Fibroblast of the aortic adventitia (primary cell): ENCODE results near the gene SESTD1. TPM values are rescaled to one million over a fixed set of nuclear protein-coding genes. Genes with fewer than 3 reads are reported as not detected.

Experiments used
- DNase-seq: peaks from one replicate; pipeline ENCODE4 v3.0.0-alpha.2; 2010; ENCODE audit warnings: low read depth
- H3K4me3 ChIP-seq: 2 replicates; pipeline ENCODE4 v1.5.1; 2011; ENCODE audit warnings: low read depth, mild to moderate bottlenecking, control low read depth, low read length, moderate library complexity
- total RNA-seq: library from RNA; depleted of rRNA; stranded (reverse); fragments of >200 nt; gene quantifications from 2 replicates; pipeline ENCODE4 v1.2.3, GENCODE V29; 2012; ENCODE audit warnings: low replicate concordance
- TF ChIP-seq, protein P1 (sequence below): IDR thresholded peaks from 2 replicates; pipeline ENCODE4 v1.5.1; 2011; ENCODE audit warnings: mild to moderate bottlenecking, low read length, control low read depth, inconsistent platforms; ENCODE audit not compliant: insufficient read depth

SESTD1 gene
- total RNA-seq, 1 donor: 62.3 TPM

DNA sequence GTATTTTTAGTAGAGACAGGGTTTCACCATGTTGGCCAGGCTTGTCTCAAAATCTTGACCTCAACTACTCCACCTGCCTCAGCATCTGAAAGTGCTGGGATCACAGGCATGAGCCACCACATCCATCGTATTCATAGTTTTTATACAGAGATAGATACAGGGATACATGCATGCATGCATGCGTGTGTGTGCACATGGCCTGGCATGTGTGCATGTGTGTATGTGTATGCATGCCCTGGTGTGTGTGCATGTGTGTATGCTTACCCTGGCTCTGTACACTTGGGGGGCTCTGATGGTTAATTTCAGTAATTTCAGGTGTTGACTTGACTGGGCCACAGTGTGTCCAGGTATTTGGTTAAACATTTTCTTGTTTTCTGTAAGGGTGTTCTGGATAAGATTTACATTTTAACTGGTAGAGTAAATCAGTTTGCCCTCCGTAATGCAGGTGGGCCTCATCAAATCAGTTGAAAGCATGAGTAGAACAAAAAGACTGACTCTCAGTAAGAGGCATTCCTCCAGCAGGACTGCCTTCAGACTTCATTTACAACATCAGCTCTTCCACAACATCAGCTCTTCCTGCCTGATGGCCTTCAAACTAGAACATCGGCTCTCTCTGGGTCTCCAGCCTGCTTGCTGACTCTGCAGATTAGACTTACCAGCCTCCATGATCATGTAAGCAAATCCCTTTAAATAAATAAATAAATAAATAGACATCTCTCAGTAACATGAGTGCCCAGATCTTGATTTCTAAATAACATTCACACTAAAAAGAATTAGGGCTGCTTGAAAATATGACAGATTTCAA lies 30.8 kb downstream of the SESTD1 start:
- H3K4me3 ChIP-seq: no peak overlapping the region
- TF ChIP-seq, protein P1, sequence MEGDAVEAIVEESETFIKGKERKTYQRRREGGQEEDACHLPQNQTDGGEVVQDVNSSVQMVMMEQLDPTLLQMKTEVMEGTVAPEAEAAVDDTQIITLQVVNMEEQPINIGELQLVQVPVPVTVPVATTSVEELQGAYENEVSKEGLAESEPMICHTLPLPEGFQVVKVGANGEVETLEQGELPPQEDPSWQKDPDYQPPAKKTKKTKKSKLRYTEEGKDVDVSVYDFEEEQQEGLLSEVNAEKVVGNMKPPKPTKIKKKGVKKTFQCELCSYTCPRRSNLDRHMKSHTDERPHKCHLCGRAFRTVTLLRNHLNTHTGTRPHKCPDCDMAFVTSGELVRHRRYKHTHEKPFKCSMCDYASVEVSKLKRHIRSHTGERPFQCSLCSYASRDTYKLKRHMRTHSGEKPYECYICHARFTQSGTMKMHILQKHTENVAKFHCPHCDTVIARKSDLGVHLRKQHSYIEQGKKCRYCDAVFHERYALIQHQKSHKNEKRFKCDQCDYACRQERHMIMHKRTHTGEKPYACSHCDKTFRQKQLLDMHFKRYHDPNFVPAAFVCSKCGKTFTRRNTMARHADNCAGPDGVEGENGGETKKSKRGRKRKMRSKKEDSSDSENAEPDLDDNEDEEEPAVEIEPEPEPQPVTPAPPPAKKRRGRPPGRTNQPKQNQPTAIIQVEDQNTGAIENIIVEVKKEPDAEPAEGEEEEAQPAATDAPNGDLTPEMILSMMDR: no peak
- DNase-seq: no peak

DNA sequence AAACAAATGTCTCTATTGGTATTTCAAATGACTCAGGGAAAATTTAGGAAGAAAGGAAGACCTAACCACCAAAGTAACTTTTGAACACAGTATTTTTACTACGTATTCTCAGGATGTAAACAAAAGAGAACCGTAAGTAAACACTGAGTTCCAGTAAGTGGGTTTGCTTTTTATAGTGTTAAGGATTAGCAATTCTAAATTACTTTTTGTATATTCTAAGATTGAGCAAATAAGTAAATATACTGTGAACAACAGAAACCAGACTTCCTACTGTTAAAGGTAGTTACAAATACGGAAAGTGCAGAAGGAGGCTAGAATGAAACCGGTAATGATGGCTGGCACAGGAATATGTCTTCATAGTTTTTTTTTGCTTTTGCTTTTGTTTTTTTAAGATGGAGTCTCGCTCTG lies 31.5 kb downstream of the SESTD1 start:
- TF ChIP-seq, protein P1: no peak
- H3K4me3 ChIP-seq: no peak overlapping the region
- DNase-seq: no peak

DNA sequence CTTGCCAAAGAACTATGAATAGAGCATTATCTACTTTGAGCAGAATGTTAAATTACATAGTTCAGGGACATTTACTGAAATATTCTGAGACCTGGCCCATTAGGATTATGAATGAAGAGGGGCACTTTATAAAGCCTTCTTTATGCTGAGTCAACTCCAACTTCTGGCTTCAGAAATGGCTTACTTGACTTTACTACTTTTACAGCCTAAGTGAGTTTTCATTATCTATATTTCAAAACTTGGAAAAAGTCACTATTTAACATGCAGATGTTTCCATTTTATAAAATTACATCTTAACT lies 37.7 kb downstream of the SESTD1 start:
- no peak overlapping the region for H3K4me3 ChIP-seq
- TF ChIP-seq, protein P1: no peak
- peak; percentile 1 for DNase-seq

DNA sequence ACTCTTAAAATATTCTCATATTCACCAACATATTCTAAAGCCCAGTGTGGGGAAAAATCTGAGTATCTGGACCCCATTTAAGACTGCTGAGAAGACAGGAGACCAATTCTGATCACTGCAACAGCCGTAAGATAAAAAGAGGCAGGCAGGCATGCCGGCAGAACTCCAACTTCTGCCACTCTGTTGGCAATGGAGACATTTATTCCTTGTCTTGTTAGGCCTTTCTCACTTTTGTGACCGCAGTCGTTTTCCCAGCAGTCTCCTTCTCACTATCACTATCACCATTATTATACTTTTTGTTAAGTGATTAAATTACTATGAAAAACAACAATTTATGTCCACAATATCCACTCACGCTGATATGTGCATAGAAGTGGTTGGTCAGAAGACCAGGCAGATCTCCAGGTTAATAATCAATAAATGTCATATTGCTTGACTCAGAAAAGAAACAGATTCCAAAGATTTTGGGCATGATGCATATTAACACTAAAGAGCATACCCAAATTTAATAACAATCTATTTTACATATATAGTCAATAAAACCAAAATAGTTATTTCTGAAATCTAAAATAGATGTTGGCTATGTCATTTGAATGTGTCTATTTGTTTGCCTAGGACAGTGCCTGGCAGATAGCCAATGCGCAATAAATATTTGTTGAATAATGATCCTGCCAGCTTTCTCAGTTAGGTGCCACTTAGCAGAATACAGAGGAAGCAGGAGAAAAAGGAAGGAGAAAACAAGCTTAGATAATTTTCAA lies 38.2 kb downstream of the SESTD1 start:
- peak; percentile 1 for DNase-seq
- H3K4me3 ChIP-seq: no peak overlapping the region
- TF ChIP-seq, protein P1: no peak

DNA sequence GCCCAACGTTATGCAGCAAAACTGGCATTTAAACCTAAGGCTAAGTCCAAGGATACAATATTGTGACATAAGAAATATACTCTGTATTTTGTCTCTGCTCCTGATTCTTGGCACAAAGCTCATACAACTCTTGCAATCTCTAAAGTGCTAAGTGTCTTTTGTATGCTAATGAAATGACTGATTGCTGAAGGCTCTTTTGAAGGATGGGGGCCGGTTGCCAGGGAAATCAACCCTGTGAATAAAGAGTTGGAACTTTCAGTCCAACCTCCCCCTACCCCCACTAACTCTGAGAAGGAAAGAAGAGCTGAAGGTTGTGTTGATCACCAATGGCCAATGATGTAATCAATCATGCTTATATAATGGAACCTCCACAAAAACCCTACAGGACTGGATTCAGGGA lies 40.3 kb downstream of the SESTD1 start:
- DNase-seq: peak; percentile 1
- TF ChIP-seq, protein P1: no peak
- H3K4me3 ChIP-seq: no peak overlapping the region

DNA sequence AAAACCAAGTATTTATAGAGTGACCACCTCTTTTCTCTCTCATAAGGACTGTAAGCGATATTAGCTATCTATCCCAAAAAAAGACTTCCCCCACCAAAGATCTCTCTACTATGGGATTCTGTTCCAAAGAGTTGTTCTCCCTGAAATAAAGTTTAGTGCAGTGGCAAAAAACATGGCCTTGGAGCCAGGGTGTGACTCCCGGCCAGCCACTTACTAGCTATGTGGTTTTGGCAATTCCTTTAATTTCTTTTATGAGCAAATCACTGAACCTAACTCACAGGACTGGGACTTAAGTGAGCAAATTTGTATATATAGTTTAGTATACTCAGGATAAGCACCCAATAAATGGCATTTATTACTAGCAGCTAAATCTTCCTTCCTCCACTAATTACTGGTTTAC lies 42.6 kb downstream of the SESTD1 start:
- peak; percentile 21 for DNase-seq
- H3K4me3 ChIP-seq: no peak overlapping the region
- TF ChIP-seq, protein P1: no peak
